ENCODE data around the gene CECR2. TPM values are rescaled to one million over a fixed set of nuclear protein-coding genes. Genes with fewer than 3 reads are reported as not detected.

Gene CECR2
- total RNA-seq, 6 donors from 2014 or later: 5.8 to 35.6 (median 11.6) TPM

DNA sequence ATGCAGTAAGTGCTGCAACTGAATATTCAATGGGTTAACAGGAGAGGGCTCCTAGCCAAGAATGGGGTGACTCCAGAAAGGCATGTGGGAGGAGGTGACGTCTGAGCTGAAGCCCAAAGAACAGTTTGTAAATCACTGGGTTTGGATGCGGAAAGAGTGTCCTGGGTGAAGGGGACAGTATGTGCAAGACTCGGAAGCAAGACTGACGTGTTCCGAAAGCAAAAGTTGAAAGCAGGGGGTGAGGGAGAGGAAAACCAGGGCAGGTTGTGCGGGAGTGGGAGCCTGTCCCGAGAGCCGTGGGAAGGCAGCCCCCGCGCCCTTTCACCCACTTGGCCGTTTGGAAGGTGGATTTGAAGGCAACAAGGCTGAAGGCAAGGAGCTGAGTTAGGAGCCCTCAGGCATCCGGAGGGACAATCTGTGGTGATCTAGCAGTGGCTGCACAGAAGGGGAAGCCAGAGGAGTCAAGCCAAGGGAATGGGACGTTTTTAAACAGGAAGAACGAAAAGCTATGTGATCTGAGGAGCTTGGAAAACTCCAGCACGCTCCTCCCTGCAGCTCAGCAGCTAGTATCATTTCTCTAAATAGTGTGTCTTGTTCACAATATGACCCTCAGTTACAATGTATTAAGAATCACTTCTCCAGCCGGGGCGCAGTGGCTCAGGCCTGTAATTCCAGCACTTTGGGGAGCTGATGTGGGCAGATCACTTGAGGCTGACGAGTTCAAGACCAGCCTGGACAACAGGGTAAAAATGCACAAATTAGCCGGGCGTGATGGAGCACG lies 201.8 kb downstream of the CECR2 start:
- no peaks in the 10 kb centered on the region for H3K9me3 ChIP-seq
- H3K36me3 ChIP-seq: no peaks in the 10 kb centered on the region
- ATAC-seq (ENCODE audit: low FRiP score in 2 of 2) (peak; percentile 84 to 90), DNase-seq (peak; percentile 62 to 83)
- peak overlapping the region; percentile 75 to 95 (median 87) for H3K27ac ChIP-seq
- WGBS, 2 donors: 44 to 48% methylated on average over 21 of the region's 21 CpGs
- H3K4me3 ChIP-seq: peak overlapping the region in 3 of 4 donors; percentile 8 to 33 (median 27)
- peaks cover 29 to 34% (median 30%) of the 10 kb centered on the region in 4 donors for H3K4me1 ChIP-seq
- TF ChIP-seq POLR2A (IDR thresholded peaks at IDR 0.05) (peak in 3 of 4 donors; percentile 28 to 53 (median 38)), EP300 (IDR thresholded peaks at IDR 0.05) (peak; percentile 91 to 99 (median 98)), POLR2AphosphoS5 (IDR thresholded peaks at IDR 0.05) (peak; percentile 92 to 97)
- TF ChIP-seq, protein P1, sequence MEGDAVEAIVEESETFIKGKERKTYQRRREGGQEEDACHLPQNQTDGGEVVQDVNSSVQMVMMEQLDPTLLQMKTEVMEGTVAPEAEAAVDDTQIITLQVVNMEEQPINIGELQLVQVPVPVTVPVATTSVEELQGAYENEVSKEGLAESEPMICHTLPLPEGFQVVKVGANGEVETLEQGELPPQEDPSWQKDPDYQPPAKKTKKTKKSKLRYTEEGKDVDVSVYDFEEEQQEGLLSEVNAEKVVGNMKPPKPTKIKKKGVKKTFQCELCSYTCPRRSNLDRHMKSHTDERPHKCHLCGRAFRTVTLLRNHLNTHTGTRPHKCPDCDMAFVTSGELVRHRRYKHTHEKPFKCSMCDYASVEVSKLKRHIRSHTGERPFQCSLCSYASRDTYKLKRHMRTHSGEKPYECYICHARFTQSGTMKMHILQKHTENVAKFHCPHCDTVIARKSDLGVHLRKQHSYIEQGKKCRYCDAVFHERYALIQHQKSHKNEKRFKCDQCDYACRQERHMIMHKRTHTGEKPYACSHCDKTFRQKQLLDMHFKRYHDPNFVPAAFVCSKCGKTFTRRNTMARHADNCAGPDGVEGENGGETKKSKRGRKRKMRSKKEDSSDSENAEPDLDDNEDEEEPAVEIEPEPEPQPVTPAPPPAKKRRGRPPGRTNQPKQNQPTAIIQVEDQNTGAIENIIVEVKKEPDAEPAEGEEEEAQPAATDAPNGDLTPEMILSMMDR (IDR thresholded peaks at IDR 0.05): no peak
- H3K27me3 ChIP-seq: no peaks in the 10 kb centered on the region

DNA sequence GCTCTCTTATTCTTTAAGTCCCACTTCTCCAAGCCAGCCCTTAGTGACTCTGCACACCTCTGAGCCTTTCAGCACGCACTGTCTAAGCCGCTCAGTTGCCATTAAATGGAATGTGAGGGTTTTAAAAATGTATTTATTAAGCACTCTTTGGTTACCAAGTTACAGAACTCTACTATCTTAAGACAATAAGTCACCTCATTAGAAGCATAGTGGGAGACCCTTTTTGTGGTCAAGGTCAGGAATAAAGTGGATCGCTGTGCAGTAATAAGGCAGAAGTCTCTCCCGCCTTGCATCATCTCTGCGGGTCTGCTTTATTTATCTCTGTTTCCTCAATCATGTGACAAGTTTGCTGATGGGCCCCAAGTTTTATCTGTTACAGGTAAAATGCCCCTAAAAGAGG lies 205.9 kb downstream of the CECR2 start:
- Histone ChIP-seq H3K9me3 (no peaks in the 10 kb centered on the region), H3K27ac (no peak overlapping the region), H3K36me3 (no peaks in the 10 kb centered on the region), H3K4me1 (peaks cover 18 to 28% (median 24%) of the 10 kb centered on the region in 4 donors), H3K27me3 (no peaks in the 10 kb centered on the region), H3K4me3 (no peak overlapping the region)
- ATAC-seq (ENCODE audit: low FRiP score in 2 of 2) (no peak), DNase-seq (no peak)
- 83 to 84% methylated on average over 5 of the region's 5 CpGs for WGBS, 2 donors
- no peak for TF ChIP-seq POLR2A (IDR thresholded peaks at IDR 0.05)
- TF ChIP-seq POLR2AphosphoS5 (IDR thresholded peaks at IDR 0.05): no peak

DNA sequence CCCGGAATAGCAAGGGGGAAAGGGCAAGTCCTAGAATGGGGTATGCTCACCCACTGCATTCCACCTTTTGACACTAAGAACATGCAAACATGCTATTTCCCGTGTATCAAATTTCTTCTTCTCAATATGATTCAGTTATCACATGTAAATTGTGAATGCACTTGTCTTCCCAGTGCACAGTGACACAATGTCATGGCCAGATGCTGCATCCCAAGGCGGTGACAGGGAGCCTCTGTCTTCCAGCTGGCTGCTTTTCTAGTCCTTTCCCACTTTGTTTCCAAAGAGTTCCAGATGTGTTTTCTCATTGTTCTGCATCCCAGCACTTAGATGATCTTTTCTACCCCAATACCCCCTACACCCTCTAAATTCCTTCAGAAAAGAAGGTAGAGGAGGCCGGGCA lies 206.4 kb downstream of the CECR2 start:
- no peak for ATAC-seq (ENCODE audit: low FRiP score in 2 of 2)

DNA sequence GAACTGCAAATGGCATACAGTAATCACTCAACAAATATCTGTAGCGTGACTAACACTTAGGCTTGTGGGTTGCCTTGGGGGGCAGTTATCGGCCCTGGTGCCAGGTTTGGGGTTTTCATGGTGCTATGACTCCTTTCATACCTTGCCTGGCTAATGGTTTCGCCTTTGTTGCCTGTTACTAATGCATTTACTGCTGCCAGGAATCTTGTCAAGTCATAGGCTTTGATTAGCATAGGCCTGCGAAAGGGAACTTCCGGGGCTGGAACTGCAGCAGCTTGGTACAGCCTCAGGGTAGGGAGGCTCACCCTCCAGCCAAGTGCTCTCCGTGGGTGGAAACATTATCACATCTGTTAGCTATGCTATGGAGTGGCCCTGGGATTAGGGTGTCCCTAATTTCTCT lies 207.2 kb downstream of the CECR2 start:
- Histone ChIP-seq H3K27me3 (no peaks in the 10 kb centered on the region), H3K9me3 (no peaks in the 10 kb centered on the region), H3K36me3 (no peaks in the 10 kb centered on the region), H3K4me1 (peaks cover 9 to 19% (median 17%) of the 10 kb centered on the region in 4 donors), H3K4me3 (no peak overlapping the region), H3K27ac (no peak overlapping the region)
- no peak for DNase-seq
- WGBS, 2 donors: 83 to 84% methylated on average over 4 to 6 of the region's 6 CpGs
- ATAC-seq (ENCODE audit: low FRiP score in 2 of 2): no peak
- TF ChIP-seq POLR2AphosphoS5 (IDR thresholded peaks at IDR 0.05) (no peak), POLR2A (IDR thresholded peaks at IDR 0.05) (no peak)
- TF ChIP-seq, protein P1 (IDR thresholded peaks at IDR 0.05): no peak

More for the DNA sequence above, 206.4 kb downstream of the CECR2 start:
- Histone ChIP-seq H3K9me3 (no peaks in the 10 kb centered on the region), H3K4me1 (peaks cover 13 to 22% (median 19%) of the 10 kb centered on the region in 4 donors), H3K4me3 (no peak overlapping the region), H3K27me3 (no peaks in the 10 kb centered on the region), H3K36me3 (no peaks in the 10 kb centered on the region), H3K27ac (no peak overlapping the region)
- no peak for DNase-seq
- no peak for TF ChIP-seq POLR2A (IDR thresholded peaks at IDR 0.05)
- TF ChIP-seq POLR2AphosphoS5 (IDR thresholded peaks at IDR 0.05): no peak
- TF ChIP-seq EP300 (IDR thresholded peaks at IDR 0.05): no peak
- TF ChIP-seq, protein P1 (IDR thresholded peaks at IDR 0.05): no peak
- 85 to 86% methylated on average over 4 of the region's 4 CpGs for WGBS, 2 donors

DNA sequence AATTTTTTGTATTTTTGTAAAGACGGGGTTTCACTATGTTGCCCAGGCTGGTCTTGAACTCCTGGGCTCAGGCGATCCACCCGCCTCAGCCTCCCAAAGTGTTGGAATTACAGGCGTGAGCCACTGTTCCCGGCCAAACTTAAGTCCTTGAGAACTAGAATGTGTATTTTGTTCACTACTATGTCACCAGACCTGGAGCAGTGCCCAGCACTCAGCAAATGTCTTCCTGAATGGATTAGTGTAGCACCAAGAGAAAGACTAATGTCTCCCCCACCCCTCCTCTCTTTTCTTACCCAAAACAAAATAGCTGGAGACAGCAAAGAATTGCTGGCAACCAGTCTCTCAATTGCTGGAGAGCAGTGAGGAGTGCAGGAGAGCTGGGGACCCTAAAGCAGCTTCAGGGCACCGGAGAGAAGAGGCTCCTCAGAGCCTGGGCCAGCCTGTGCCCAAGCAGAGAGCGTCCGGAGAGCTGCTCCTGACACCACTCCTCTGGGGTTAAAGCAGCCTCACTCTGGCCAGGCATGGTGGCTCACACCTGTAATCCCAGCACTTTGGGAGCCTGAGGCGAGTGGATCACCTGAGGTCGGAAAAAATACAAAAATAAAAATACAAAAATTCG lies 209.0 kb downstream of the CECR2 start:
- no peaks in the 10 kb centered on the region for H3K36me3 ChIP-seq
- no peaks in the 10 kb centered on the region for H3K9me3 ChIP-seq
- peaks cover 0 to 7% (median 6%) of the 10 kb centered on the region in 4 donors for H3K4me1 ChIP-seq
- TF ChIP-seq EP300 (IDR thresholded peaks at IDR 0.05) (no peak), POLR2AphosphoS5 (IDR thresholded peaks at IDR 0.05) (no peak), POLR2A (IDR thresholded peaks at IDR 0.05) (no peak)
- TF ChIP-seq, protein P1 (IDR thresholded peaks at IDR 0.05): no peak
- ATAC-seq (ENCODE audit: low FRiP score in 2 of 2) (peak in 1 of 2 donors; percentile 59), DNase-seq (peak in 1 of 2 donors; percentile 84)
- no peaks in the 10 kb centered on the region for H3K27me3 ChIP-seq
- 53 to 58% methylated on average over 10 to 11 of the region's 11 CpGs for WGBS, 2 donors
- peak overlapping the region in 3 of 4 donors; percentile 20 to 57 (median 43) for H3K27ac ChIP-seq
- H3K4me3 ChIP-seq: no peak overlapping the region

All from upper lobe of left lung (tissue), 6 donors.